Left hindlimb (tissue), 1 donor: Measurements from ENCODE around the gene P2RY6.
"Not testable (repeated sequence)": the region's sequence is repeated elsewhere in the genome, so short reads cannot be mapped to it uniquely, and the experiment has no call there.

Source experiments
- DNase-seq: peaks from one replicate; pipeline ENCODE4 v3.0.0-alpha.2; 2018

The P2RY6 gene

DNA sequence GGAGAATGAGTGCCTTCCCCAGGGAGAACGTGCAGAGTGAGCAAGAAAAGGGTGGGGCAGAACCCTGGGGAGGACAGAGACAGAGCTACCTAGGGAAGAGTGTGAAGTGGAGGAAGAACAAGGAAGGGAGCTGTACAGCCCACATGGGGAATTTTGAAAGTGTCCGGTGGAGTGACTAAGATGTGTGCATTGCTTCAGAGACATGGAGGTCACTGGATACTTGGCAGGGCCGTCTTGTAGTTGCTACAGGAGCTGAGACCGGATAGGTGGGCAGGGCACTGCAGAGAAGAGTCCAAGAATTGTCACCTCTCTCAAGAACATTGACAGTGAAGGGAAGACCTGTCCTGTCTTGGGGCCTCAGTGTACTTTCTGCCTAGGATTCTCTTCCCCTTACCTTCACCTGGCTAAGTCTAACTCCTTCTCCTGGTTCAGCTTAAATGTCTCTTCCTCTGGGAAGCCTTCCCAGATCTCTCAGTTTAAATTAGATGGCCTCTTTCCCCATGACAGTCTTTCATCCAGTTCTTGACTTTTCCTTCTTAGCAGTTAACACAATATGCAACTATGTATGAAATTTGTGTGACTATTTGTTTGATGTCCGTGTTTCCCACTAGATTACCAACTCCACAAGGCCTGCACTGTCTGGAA lies 9.2 kb upstream of the P2RY6 start:
- DNase-seq, result no peak

DNA sequence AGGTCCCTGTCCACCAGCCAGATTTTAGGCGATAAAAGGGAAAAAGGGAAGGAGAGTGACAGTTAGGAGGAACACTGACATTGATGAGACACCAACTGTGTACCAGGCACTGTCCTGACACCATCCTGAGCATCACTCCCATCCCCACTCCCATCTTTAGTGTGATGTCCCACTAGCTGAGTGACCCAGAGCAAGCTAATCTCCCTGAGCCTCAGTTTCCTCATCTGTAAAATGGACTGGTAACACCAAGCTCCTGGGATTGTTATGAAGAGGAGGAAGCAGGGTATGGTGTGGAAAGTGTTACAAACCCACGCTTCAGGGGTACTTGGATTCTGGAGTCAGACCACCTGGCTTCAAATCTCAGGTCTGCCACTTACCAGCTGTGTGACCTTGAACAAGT lies 8.5 kb upstream of the P2RY6 start:
- DNase-seq, result no peak

GRCh38 chr11:73265278-73265810 lies 6.8 kb upstream of the P2RY6 start:
- DNase-seq, result no peak

- no peak for DNase-seq
Observed at GRCh38 chr11:73265853-73266645, 6.1 kb upstream of the P2RY6 start.

GRCh38 chr11:73266646-73267020 lies 5.5 kb upstream of the P2RY6 start:
- DNase-seq, result no peak

GRCh38 chr11:73267122-73267846 lies 4.9 kb upstream of the P2RY6 start:
- no peak for DNase-seq

GRCh38 chr11:73267906-73268540 lies 4.1 kb upstream of the P2RY6 start:
- DNase-seq, result no peak

DNA sequence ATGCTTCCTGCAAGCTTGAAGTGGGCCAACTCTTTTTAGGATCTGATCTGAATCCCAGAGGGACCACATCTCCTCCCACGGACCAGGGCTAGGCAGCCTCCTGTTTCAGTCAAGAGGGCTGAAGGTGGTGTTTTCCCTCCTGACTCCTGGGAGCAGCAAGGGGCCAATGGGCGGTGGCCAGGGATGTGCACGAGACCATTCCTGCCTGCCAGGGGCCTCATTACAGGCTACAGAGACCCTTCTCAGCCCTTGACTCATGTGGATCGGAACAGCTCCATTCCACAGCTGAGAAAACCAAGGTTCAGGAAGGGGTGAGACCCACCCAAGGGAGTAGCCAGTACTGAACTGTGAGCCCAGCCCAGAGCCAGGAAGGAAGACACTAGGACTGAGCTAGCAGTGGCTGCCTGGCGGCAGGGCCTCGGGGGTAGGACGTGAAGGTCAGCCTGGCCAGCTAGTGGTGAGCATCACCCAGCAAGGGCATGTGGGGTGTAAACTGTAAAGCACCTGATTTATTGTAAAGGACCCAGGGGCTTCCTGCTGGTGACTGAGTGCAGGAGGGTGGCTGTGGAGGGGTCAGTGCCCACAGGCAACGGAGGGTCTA lies 3.4 kb upstream of the P2RY6 start:
- no peak for DNase-seq

DNA sequence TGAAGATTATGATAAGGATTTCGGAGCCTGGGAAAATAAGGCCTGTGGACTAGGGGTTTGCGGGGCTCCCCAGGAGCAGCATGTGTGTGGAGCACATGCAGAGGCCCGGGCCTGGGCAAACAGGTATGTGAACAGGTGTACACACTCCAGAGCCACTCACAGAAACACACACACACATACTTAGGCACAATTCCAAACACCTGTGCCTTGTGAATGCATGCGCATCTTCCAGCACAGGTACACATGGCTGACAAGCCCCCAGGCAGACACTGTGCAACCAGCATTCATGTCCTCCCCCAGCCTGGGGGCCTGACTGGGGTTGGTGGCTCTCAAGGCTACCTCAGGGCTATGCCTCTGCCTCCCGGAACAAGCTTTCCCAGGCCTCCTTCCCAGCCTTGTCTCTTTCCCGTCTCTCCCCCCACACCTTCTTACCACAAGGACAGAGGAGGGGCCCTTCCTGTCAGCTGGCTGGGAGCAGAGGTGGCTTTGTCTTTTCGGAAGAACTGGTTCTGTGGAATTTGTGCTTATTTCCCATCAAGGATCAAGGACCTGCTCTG lies 2.6 kb upstream of the P2RY6 start:
- DNase-seq, result no peak

DNA sequence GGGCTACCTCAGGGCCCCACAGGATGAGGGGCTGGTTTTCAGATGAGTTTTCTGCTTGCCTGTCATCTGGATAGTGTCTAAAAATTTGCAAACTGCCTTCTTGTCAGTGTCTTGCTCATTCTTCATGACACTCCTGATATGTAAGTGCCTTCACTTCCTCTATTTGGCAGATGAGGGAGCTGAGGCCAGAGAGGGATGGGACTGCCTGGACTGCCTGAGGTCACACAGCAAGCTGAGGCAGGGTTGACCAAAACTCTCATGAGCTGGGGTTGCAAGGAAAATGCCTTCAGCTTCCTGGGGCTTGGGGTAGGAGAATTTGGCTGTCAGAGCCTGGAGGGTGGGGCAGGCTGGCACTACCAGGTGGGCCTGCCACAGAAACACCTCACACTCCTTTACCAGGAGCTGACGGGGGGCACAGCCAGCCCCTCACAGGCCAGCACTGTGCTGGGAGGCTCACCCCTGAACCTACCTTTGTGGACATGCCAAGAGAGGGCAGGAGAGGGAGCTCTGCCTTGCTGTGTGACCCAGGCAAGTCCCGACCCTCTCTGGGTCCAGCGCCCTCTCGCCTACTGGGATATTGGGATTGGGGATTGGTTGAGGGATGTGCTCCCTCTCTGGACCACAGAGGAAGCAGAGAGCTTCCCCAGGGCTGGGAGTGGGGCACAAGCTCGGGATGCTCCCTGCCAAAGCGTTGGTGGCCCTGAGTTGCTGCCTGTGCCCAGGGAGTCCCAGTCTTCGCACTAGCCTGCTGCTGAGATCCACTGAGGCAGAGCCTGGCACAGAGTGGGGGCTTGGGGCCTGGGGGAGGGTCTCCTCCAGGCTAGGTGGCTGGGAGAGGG lies 1.9 kb upstream of the P2RY6 start:
- no peak for DNase-seq

DNA sequence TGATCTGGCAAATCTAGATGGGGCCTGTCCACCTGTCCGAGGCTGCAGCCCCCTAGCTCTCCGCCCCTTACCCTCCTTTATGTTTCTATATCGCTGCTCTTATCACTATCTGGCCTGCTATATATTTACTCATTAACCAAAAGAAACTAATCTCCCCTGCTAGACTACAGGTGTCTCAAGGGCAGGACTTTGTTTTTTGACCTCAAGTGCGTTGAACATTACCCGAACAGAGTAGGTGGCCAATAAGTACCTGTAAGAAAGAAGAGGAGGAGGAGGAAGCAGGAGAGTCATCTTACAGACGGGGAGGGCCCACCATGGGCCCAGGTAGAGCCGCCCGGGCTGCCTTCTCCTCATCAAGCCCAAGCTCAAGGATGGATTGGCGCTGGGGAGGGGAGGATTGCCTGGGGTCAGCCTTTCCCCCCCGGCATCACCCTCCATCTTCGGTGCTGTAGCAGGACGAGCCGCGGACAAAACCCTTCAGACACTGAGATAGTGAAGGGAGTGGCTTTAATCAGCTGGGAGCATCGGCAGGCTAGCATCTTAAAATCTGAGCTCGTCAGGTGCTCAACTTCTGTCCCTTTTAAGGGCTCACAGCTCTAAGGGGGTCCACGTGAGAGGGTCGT lies 1.2 kb upstream of the P2RY6 start:
- DNase-seq, result no peak

DNA sequence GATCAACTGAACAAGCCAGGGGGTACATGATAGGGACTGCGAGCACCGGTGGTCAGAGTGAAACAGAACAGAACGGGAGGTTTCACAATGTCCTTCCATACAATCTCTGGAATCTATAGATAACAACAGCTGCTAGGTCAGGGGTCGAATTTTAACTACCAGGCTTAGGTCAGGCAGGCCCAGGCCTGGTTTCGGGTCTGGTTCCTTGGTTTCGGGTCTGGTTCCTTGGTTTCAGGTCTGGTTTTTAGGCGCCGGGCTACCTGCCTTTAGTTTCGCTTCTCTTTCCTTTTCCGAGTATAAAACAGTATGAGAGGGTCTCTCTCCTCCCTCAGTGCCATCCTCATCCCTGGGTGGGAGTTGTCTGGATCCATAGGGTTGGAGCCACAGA lies 666 bp upstream of the P2RY6 start:
- DNase-seq, result not testable (repeated sequence)

GRCh38 chr11:73272680-73273038 lies 521 bp downstream of the P2RY6 start:
- no peak for DNase-seq

DNA sequence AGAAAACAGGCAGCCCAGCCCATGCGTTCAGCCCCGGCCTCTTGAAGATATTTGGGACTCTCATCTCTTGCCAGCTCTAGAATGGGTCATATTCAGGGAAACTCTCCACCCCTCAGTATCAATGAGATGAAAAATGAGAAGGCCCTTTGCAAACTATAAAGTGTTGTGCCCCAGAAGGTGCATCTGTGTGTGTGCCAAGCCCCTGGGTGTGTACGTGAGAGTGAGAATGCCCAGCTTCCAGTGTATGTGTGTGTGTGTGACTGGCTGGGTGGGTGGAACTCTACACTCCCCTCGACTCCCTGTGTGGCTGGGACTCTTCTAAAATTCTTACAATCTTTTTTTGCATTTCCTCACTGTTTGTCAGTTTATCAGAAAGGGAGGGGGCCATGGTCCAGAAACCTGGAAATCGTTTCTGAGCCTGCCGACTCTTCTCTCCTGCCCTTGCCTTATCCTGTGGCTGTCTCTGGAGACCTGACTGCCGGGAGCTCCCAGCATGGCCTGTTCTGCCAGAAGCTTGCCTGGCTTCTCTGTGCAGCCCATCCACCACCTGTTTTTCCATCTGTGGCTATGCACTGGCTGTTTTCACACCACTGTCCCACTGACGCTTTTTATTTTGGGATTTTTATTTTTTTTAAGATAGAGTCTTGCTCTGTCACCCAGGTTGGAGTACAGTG lies 1.2 kb downstream of the P2RY6 start:
- no peak for DNase-seq

DNA sequence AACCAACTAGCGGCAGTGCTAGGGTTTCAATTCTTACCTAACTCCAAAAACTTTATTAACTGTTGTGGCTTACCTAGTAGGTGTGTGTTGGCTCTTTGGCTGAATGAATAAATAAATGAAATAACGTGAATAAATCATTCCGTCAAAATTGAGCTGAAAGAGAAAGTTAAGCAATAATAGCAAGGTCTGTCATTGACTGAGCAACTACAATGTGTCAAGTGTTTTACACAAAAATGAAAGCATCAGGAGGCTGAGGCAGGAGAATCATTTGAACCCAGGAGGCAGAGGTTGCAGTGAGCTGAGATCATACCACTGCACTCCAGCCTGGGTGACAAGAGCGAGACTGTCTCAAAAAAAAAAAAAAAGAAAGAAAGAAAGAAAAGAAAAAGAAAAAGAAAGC lies 2.1 kb downstream of the P2RY6 start:
- DNase-seq, result not testable (repeated sequence)

- no peak for DNase-seq
Observed at GRCh38 chr11:73274722-73275380, 2.7 kb downstream of the P2RY6 start.

GRCh38 chr11:73275381-73275750 lies 3.2 kb downstream of the P2RY6 start:
- DNase-seq, result no peak

GRCh38 chr11:73277467-73277866 lies 5.3 kb downstream of the P2RY6 start:
- DNase-seq, result no peak

DNA sequence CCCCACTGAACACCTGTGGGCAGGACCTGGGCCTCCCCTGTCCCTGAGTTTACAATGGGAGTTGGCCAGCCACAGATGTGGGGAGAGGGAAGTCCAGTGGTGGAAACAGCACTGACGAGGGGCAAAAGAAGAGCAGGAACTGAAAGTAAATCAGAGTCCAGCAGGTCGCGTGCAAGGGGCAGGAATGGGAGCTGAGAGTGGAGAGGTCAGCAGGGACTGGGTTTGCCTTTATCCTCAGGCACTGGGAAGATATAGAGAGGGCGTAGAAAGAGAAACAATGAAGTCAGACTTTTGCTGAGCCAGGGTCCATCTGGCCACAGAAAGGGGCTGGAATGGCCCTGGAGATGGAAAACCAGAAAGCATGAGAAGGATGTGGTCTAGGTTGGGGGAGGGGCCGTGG lies 8.5 kb downstream of the P2RY6 start:
- DNase-seq, result no peak

DNA sequence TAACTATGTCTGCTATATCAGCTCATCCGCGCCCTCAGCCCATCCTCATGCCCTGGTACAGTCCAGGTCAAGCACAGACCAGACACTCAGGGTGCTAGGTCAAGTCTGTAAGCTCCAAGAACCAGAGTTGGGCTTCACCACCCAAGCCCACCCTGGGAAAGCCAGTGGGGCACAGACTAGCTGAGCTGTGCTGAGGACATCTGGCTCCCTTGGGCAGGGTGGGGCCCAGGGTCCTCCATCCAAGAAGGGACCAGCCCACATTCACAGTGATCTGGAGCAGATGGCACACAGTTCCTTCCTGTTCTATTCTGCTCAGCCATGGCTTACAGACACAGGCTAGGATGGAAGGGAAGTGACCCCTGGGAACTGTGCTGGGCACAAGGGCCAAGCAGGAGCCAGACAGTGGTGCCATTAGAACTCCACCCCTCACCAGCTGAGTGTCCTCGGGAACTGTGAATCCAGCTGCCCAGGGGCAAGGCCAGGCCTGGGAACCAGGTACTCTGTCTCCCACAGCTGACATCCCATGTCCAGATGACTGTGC lies 9.1 kb downstream of the P2RY6 start:
- no peak for DNase-seq
